ENCODE measurements around the gene NUB1. TPM values are rescaled to one million over a fixed set of nuclear protein-coding genes. Genes with fewer than 3 reads are reported as not detected.

NUB1 gene
- polyA plus RNA-seq, 1 of the 3 experiments (the other 2 are of a cell fraction), result 54.0 TPM

GRCh38 chr7:151388007-151388297 lies 46.3 kb downstream of the NUB1 start:
- no peaks in the 10 kb centered on the region for H3K79me2 ChIP-seq (ENCODE audit: insufficient read depth)
- no peaks in the 10 kb centered on the region for H4K20me1 ChIP-seq (ENCODE audit: insufficient read depth)
- H3K27ac ChIP-seq (ENCODE audit: low read depth in 2 of 2, low read length in 1 of 2), result no peak overlapping the region
- ChIA-PET POLR2A (no interaction called here), CTCF (no interaction called here)
- peaks cover 0 to 7% of the 10 kb centered on the region in 2 experiments; a peak in 1 of 4 replicates for H3K4me1 ChIP-seq (ENCODE audit: control insufficient read depth in 1 of 2, insufficient read depth in 2 of 2, low read depth in 1 of 2, low read length in 1 of 2)
- H3K9me2 ChIP-seq, result no peaks in the 10 kb centered on the region
- peaks cover 22% of the 10 kb centered on the region for H3K27me3 ChIP-seq (ENCODE audit: insufficient read depth)
- no peak overlapping the region for H2AFZ ChIP-seq (ENCODE audit: low read depth)
- H3K9ac ChIP-seq, result no peak overlapping the region
- 83% methylated on average over 8 of the region's 8 CpGs for WGBS (ENCODE audit: low lambda C conversion rate)
- H3K9me3 ChIP-seq, result no peaks in the 10 kb centered on the region
- H3F3A ChIP-seq (replicated peaks; ENCODE audit: insufficient read depth), result no peaks in the 10 kb centered on the region
- TF ChIP-seq RCOR1 (IDR thresholded peaks at IDR 0.05; ENCODE audit: low read length) (no peak), RAD21 (IDR thresholded peaks at IDR 0.05; ENCODE audit: low read length) (no peak), POLR2AphosphoS5 (IDR thresholded peaks at IDR 0.05; ENCODE audit: low read depth, low read length) (no peak), MXI1 (IDR thresholded peaks at IDR 0.05; ENCODE audit: low read depth, low read length) (no peak), TCF12 (IDR thresholded peaks at IDR 0.05) (no peak), CHD2 (IDR thresholded peaks at IDR 0.05; ENCODE audit: low read length, partially characterized antibody) (no peak), RXRA (IDR thresholded peaks at IDR 0.05; ENCODE audit: borderline replicate concordance, low read depth) (no peak), MEF2A (IDR thresholded peaks at IDR 0.05; ENCODE audit: borderline replicate concordance, low read depth) (no peak), ZBTB33 (IDR thresholded peaks at IDR 0.05; ENCODE audit: borderline replicate concordance, low read depth) (no peak), NRF1 (IDR thresholded peaks at IDR 0.05; ENCODE audit: low read depth, low read length) (no peak), SIN3A (IDR thresholded peaks at IDR 0.05; ENCODE audit: borderline replicate concordance, low read depth, low read length) (no peak), PBX3 (IDR thresholded peaks at IDR 0.05) (no peak), SMC3 (IDR thresholded peaks at IDR 0.05; ENCODE audit: low read depth, low read length) (no peak), ELF1 (IDR thresholded peaks at IDR 0.05) (no peak)
- H3K4me2 ChIP-seq, result no peak overlapping the region
- DNase-seq, result no peak
- no peaks in the 10 kb centered on the region for H3K36me3 ChIP-seq (replicated peaks in 1 of 2; ENCODE audit: control insufficient read depth in 1 of 2, insufficient read depth in 2 of 2, low read length in 1 of 2)
- H3K4me3 ChIP-seq (ENCODE audit: low read depth in 2 of 2, low read length in 1 of 2), result no peak overlapping the region

GRCh38 chr7:151388430-151388829 lies 46.8 kb downstream of the NUB1 start:
- no peak overlapping the region for H2AFZ ChIP-seq (ENCODE audit: low read depth)
- no peaks in the 10 kb centered on the region for H3K79me2 ChIP-seq (ENCODE audit: insufficient read depth)
- no peak for DNase-seq
- no peak overlapping the region for H3K27ac ChIP-seq (ENCODE audit: low read depth in 2 of 2, low read length in 1 of 2)
- H3F3A ChIP-seq (replicated peaks; ENCODE audit: insufficient read depth), result no peaks in the 10 kb centered on the region
- no peaks in the 10 kb centered on the region for H3K9me2 ChIP-seq
- peaks cover 0 to 7% of the 10 kb centered on the region in 2 experiments; a peak in 1 of 4 replicates for H3K4me1 ChIP-seq (ENCODE audit: control insufficient read depth in 1 of 2, insufficient read depth in 2 of 2, low read depth in 1 of 2, low read length in 1 of 2)
- H3K27me3 ChIP-seq (ENCODE audit: insufficient read depth), result peaks cover 22% of the 10 kb centered on the region
- WGBS (ENCODE audit: low lambda C conversion rate), result 76% methylated on average over 10 of the region's 10 CpGs
- H3K4me3 ChIP-seq (ENCODE audit: low read depth in 2 of 2, low read length in 1 of 2), result no peak overlapping the region
- no peak overlapping the region for H3K9ac ChIP-seq
- no peaks in the 10 kb centered on the region for H3K36me3 ChIP-seq (replicated peaks in 1 of 2; ENCODE audit: control insufficient read depth in 1 of 2, insufficient read depth in 2 of 2, low read length in 1 of 2)
- no peaks in the 10 kb centered on the region for H4K20me1 ChIP-seq (ENCODE audit: insufficient read depth)
- H3K4me2 ChIP-seq, result no peak overlapping the region
- no peaks in the 10 kb centered on the region for H3K9me3 ChIP-seq
- ChIA-PET POLR2A (no interaction called here), CTCF (no interaction called here)
- no peak for TF ChIP-seq SIN3A (IDR thresholded peaks at IDR 0.05; ENCODE audit: borderline replicate concordance, low read depth, low read length)
- no peak for TF ChIP-seq IRF3 (IDR thresholded peaks at IDR 0.05; ENCODE audit: low read depth, low read length)
- no peak for TF ChIP-seq CTCF (IDR thresholded peaks at IDR 0.05)
- no peak for TF ChIP-seq EZH2phosphoT487 (IDR thresholded peaks at IDR 0.05; ENCODE audit: borderline replicate concordance, low read depth)
- TF ChIP-seq NRF1 (IDR thresholded peaks at IDR 0.05; ENCODE audit: low read depth, low read length), result no peak
- no peak for TF ChIP-seq MEF2A (IDR thresholded peaks at IDR 0.05; ENCODE audit: borderline replicate concordance, low read depth)
- TF ChIP-seq RCOR1 (IDR thresholded peaks at IDR 0.05; ENCODE audit: low read length), result no peak

Measured in SK-N-SH (cell line).